GM21367 (cell line): ENCODE results near the gene IGSF21.

Experiments
- ATAC-seq: cut with Tn5 transposase; IDR thresholded peaks from one replicate; pipeline ENCODE4 v1.9.1; 2021; ENCODE audit not compliant: unreplicated experiment

Gene IGSF21

DNA sequence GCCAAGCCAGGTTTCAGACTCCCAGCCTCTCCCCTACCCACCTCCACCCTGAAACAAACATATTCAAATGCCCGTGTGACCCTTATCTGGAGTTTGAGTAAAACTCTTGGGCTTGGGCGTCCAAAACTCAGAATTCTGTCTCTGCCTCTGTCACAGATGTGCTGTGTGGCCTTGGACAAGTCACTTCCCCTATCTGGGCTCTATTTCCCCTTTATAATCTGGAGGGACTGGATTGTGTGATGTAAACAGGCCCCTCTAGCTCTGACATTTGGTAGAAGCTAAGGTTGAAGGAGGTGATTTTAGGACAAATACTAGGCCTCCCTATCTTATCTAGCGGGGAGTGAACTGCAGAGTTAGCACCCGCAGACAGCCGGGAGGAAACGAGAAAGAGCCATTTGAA lies 67.5 kb downstream of the IGSF21 start:
- ATAC-seq, result no peak

DNA sequence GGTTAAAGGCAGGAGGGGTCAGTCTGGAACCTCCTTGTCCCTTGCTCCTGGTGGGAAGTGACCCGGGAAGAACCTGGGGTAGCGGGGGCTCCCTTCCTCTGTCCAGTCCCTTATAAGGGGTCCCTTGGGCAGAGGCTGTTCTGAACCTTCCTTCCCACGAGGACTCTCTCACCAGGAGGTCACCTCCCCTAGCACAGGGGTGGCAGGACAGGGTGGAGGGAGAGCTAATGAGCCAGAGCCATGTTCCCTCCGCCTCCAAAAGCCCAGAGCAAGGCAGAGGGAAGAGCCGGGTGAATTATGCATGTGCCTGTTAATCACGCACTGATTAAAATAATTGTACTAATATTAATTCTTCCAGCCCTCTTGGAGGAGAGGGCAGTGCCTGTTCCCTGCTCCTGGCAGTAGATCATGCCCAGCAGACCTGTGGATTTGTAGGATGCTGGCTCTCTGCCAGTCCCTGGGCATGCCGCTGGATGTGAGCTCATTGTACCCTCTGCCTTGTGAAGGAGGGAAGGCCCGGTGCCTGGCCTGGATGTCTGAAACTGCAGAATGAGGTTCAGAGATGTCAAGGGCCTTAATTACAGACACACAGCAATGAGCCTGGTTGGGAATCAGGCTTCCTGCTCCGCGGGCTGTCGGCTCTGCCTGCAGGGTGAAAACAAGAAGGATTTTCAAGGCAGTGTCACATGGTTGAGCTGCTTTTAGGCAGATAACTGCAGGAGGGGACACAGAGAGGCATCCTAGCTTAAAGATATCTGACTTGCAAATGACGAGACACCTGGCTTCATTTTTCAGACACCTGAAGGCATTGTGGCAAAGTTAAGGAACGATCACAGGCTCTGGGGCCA lies 68.2 kb downstream of the IGSF21 start:
- no peak for ATAC-seq

DNA sequence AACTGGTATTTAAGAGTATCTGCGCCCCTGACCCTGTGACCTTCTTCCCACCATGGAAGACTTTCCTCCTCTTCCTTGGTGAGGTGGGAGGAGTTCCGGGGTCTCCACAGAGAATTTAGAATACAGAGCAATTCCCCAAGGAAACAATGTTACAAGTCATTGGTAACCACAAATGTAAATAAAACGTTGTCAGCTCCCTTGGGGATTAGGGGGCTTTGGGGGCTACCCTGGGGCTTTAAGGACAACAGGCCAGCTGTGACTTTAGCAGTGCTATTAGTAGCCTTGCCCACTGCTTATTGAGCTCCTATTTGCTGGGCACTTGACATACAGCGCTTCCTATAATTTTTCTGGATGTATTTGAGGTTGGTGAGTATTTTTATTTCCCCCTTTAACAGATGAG lies 69.0 kb downstream of the IGSF21 start:
- ATAC-seq, result no peak

DNA sequence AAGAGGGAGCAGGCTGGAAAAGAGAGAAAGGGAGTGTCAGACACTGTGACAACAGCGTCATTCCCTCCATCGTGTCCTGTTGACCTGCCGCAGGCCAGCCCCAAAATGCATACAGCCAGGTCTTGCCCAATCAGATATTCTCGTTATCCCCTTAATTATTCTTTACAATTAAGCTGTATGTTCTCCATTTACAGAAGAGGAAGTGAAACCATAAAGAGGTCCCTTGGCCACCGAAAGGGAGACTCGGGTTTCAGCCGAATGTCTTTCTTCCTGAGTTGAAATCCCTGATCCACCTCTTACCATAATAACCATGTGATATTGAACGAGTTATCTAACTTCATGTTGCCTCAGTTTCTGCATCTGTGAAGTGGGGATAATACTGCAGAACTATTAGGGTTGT lies 70.5 kb downstream of the IGSF21 start:
- ATAC-seq, result no peak

DNA sequence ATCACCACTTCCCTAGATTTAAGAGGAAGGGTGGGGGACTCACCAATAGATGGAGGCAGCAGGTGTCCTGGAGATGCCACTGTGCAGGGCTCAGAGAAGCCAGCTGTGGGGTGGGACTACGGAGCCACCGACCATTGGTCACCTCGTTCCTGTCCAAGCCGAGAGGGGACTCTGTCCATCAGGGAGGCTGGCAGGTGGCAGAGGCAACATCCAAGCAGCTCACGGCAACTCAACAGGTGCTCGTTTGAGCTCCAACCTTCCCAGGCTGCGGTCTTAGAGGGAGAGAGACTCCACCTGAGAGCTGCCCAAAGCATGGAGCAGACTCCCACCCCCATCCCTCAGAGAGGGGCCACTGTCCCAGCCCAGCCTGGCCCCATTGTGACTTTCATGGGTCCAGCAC lies 71.4 kb downstream of the IGSF21 start:
- ATAC-seq, result no peak

DNA sequence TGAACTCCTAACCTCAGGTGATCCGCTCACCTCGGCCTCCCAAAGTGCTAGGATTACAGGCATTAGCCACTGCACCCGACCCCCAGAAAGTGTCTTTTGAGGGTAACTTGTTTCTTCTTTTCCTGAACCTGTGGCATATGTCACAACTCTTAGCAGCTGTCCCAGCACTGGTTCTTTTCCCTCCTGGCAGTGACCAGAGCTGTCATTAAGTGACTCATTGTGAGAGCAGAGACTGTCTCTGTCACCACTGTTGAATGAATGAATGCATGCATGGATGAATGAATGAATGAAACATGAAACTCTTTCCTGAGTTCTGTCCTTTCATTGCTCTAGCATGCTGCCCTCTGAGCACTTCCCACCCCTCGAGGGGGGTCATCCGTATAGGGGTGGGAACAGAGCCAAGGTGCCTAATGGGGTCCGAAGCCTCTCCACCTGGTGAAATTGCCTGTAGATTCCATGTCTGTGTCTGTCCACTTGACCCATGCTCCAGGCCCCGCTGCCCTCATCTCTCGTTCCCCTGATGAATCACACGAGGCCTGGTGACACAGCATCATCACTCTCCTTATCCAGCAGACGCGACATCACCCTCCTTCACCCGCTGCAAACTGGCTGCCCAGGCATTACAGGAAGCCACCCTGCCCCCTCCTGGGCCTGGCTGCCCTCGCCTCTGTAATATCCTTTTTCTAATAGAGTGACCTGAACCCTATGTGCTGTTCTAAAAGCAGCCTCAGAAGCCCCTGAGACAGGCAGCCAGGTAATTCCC lies 75.0 kb downstream of the IGSF21 start:
- ATAC-seq, result no peak

DNA sequence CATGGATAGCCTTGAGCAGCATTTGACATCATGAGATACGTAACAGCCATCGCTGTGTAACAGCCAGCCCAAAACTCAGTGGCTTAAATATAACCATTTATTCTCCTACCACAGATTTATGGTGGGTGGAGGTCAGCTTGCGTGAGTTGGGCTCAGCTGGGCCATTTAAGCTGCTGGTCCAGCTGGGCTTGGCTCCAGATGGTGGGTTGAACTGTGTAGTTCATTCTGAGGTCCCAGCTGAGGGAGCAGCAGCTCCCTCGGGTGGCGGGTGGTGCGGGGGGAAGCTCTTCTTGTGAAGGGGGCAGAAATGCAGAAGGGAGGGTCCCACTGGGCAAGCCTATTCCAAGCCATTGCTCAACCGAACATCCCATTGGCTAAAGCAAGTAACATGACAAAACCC lies 75.9 kb downstream of the IGSF21 start:
- ATAC-seq, result no peak

DNA sequence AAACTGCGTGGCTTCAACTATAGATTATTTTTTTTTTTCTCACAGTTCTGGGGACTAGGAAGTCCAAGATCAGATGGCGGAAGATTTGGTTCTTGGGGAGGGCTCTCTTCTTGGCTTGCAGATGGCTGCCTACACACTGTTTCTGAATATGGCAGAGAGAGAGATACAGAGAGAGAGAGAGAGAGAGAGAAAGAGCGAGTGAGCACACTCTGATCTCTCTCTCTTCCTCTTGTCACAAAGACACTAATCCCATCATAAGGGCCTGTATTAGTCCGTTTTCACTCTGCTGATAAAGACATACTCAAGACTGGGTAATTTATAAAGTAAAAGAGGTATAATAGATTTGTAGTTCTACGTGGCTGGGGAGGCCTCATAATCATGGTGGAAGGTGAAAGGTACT lies 79.5 kb downstream of the IGSF21 start:
- ATAC-seq, result no peak

DNA sequence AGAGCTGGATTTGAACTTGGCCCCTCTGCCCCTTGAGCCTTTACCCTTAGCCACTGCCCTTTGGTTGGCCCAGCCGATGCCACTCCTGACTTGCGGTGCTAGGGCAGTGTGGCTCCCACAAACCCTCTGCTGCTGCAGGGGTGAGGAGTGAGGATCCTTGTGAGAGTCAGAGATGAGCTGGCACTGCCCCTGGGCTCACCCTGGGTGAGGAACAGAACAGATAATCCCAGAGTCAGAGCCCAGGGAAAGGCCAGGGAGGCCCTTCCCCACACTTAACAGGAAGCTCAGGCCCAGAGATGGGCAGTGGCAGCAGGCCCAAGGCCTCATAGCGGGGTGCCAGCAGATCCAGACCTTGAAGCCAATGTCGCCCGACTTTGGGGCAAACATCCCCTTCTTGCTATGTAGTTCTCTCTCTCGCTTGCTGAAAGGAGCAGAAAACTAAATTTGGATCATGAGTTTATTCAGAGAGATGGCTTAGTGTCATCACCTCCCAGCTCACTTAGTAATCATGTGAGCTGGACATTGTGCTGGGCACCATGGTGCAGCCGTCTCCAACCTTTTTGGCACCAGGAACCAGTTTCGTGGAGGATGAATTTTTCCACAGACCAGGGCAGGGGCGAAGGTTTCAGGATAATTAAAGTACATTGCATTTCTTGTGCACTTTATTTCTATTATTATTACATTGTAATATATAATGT lies 81.4 kb downstream of the IGSF21 start:
- ATAC-seq, result no peak

DNA sequence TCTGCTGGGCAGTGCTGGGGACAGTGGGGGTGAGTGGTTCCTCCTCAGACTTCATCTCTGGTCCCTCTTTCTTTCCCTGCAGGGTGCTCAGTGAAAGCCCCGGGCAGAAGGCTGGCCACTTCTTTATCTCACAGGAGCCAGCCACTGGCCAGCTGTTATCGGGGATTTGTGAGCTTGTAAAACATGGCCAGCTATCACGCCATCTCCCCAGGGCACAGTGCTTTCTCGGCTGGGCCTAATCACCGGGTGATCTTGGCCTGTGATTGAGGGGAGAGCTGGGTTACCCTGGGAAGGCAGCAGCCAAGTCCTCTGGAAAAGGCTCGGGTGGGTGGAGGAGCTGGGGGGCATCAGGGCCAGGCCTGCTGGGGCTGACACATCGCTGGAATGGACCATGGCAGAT lies 83.0 kb downstream of the IGSF21 start:
- ATAC-seq, result no peak

DNA sequence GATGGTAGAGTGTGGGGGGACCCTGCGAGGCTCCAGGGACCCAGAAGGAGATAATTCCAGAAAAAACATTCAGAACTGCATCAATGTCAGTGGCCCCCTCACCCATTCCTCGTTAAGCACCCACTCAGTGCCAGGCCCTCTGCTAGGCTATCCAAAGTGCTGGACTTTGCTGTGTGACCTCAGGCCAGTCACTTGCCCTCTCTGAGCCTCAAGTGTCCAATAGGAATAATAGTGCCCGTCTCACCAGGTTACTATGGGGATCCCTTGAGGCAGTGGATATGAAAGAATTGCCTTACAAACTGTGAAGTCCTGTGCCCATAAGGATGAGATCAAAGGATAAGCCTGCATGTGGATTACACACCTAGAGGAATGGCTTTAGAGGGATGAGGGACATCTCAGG lies 83.4 kb downstream of the IGSF21 start:
- ATAC-seq, result no peak

DNA sequence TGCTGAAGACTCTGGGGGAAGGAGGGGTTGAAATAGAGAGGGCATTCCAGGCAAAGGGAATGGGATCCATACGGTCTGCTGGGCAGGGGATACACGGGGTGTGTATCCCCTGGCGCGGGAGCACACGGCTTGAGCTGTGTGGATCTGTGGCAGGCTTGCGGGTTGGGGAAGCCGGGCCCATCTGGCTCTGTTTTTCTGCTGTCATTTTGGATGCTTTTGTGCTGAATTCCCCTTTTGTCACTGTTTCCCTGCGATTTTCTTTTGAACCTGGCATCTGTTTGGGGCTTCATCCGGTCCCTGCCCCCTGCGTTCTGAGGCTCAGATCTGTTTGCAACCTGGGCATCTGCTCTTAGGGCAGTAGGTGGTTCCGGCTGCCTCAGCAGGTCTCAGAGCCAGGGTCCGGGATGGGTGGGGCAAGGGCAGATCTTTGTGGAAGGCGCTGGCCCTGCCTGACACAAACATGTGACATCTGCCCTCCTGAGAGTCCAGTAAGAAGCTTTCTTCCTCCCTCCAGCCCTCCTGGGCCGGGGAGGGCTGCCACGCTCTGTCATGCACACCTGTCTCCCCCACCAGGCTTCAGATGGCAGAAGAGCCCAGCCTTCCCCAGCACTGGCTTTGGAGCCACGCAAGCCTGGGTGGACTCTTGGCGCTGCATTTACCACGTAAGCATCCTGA lies 84.0 kb downstream of the IGSF21 start:
- no peak for ATAC-seq

DNA sequence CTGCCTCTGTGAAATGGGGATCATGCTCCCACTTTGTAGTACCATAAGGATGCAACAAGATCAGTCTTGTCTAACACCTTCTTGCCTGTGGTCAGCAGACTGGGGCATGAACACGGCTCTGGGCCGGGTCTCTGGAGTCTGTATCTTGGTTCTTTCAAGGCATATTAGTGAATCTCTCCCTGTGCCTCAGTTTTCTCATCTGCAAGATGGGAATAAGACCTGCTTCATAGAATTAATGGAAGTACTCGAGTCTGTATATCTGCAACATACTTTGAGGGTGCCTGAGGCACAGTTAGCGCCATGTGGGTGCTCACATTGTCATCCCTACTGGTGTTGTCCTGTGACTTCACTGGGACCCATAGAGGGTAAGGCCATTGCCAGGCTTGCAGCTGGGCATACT lies 84.6 kb downstream of the IGSF21 start:
- ATAC-seq, result no peak

DNA sequence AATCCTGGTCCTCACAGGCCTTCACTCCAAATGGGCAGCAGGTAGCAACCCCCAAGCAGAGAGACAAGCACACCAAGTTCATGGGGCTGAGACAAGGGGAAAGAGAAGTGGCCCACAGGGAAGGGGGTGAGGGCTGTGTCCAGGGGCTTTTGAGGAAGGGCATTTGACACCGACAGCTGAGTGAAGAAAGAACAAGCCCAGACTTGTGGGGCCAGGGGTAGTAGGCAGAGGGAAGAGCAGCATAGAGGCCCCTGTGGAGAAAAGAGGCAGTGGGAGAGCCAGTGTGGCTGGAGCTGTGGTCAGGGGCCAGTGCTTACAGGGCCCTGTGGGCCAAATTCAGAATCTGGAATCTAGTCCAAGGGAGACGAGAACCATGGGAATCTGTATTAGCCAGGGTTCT lies 85.4 kb downstream of the IGSF21 start:
- ATAC-seq, result no peak

DNA sequence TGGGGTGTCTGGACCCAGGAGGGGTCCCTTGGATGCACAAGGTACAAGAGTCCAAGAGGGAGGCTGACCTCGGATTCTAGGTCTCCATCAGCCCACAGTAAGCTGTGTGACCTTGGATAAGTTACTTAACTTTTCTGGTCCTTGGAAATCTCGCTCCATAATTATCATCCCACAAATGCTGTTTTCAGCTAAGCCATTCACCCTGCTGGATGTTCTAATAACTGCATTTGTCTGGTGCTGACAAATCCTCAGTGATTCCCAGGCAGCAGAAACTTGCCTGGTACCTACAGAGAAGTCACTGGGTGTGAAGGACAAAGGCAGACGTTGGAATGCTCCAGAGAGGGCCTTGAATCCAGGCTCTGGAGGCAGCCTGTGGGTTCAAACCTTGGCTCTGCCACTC lies 89.7 kb downstream of the IGSF21 start:
- ATAC-seq, result no peak

DNA sequence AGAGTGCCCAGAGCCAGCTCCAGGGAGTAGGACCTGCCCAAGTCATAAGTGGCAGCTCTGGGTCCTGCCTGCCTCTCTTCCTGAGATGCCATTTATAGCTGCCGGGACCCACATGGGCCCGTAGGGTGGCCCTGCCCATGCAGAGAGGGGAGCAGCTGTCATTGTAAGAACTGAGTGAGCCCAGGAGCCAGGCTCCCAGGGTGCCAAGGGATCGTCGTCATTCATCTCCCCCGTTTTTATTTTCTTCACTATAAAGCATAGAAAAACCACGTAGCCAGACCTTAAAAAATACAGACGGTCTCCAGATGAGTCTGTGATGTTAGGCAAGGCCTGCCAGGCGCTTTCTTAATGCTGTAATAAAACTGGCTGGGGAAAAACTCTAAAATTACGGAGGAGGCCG lies 90.7 kb downstream of the IGSF21 start:
- no peak for ATAC-seq

DNA sequence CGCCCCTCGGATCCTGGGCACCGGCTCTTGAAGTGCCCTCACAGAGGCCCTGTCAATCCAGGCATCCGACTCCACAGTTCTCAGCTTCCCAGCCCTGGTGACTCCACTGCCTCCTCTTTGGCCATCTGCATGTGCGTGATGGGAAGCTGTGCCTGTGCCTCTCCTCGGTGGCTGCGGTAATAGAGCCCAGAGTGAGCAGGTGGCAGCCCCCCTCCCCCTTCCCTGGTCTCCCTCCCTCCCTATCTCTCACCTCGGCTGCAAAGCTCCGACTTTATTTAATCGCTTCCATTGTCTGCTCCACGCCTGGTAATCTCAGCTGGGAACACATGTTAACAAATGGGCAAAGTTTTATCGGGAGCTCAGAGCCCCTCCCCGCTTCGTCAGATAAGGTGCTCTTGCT lies 91.9 kb downstream of the IGSF21 start:
- no peak for ATAC-seq

DNA sequence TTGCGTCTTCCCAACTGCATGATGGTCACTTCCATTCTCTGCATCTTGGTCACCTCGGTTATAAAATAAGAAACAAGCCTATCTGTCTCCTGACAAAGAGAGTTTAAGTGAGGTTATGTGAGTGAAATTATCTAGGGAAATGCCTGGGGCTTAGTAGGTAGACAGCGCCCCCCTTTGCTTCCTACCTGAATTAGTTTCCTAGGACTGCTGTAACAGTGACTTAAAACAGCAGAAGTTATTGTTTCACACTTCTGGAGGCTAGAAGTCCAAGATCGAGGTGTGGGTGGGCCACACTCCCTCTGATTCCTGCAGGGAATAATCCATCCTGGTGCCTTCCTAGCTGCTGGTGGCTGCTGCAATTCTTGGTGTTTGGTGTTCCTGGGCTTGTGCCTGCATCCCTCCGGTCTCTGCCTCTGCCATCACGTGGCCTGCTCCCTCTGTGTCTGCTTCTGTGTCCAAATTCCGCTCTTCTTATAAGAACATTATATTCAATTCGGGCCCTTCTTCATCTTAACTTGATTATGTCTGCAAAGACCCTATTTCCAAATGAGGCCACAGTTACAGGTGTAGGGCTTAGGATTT lies 92.6 kb downstream of the IGSF21 start:
- no peak for ATAC-seq

DNA sequence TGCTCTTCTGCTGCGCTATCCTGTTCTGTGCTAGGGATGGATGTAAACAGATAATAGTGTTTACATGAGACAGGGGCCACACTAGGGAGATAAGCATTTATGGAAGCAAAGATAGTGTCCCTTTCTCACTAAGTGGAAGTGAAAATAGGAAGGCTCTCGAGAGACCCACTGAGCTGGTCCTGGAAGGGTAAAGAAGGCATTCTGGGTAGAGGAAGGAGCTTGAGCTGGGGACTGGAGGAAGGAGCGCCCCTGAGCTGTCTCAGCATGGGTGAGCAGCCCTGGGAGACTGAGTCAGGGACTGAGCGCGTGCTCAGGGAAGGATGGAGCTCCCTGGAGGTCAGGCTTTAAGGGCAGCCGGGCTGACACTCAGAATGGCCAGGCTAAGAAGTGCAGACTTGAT lies 93.3 kb downstream of the IGSF21 start:
- ATAC-seq, result no peak

DNA sequence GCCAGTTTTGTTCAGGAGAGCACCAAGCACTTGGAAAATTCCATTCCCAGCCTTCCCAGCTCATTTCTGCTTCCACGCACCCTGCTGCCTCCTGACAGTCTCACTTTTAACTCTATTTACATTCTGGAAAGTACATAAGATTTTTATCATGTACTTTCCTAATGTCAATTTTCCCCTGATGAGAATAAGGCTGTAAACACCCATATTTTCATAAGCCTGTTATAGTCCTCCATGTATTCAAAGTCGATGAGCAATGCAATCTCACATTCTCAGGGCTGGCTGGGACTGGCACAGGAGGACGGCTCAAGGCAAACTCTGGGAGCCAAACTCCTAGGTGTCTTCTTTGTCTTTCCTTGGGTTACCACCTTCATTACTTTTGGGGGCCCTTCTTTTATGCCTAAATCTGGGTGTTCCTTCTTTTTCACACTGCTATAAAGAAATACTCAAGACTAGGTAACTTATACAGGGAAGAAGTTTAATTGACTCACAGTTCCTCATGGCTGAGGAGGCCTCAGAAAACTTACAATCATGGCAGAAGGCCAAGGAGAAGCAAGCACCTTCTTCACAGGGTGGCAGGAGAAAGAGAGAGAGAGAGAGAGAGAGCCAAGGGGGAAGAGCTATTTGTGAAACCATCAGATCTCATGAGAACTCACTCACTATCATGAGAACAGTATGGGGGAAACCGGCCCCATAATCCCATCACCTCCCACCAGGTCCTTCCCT lies 94.6 kb downstream of the IGSF21 start:
- ATAC-seq, result no peak
